MM.1S (cell line): ENCODE data around the gene TBC1D10B.

ENCODE experiments used
- EZH2 ChIP-seq: fragments of 300-600 bp; sonication (generic); optimal IDR thresholded peaks from 2 replicates; pipeline ENCODE3; 2017; ENCODE audit warnings: low read depth, mild to moderate bottlenecking, antibody characterized with exemption, low read length, mixed read lengths
- TF ChIP-seq, protein P1 (sequence below): fragments of 300-600 bp; sonication (generic); IDR thresholded peaks from 2 replicates; pipeline ENCODE4 v1.5.1; 2016; ENCODE audit warnings: antibody characterized with exemption, low read length, mixed read lengths

DNA sequence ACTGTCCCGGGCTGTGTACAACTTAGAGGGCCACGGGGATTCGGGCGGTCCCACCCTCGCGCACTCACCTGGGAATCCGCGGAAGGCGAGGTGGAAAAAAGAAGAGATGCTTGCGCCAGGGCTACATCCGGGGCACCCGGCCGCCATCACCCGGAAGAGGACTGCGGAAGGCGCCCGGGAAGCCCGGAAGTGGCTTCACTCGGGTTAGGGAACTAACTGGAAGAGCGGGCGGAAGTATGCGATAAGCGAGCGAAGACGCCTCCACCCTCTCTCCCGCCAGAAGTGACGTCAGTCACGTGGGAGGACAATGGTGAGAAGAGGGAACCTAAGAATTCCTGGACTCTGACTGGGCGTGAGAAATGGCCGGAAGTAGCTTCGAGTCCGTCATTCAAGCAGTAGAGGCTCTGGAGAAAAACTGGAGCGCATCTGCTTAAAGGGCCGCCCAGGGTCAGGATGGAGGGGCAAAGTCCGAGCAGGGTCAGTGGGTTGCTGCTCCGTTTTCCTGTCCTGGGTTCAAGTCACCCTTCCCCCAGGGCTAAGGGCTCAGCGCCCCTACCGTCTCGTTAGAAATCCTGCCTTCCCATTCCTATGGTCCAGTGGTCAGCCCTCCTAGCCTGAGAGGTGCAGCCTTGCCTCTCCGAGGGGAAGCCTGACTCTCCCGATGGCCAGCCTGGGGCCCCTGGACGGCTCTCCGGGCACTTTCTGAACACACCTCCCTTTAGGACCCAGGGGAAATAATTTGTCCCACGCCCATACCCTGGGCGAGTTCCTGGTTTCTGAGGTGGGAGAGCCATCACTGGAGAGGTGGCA, 14.9 kb downstream of the TBC1D10B start, which contains the start of gene CD2BP2:
- TF ChIP-seq, protein P1, sequence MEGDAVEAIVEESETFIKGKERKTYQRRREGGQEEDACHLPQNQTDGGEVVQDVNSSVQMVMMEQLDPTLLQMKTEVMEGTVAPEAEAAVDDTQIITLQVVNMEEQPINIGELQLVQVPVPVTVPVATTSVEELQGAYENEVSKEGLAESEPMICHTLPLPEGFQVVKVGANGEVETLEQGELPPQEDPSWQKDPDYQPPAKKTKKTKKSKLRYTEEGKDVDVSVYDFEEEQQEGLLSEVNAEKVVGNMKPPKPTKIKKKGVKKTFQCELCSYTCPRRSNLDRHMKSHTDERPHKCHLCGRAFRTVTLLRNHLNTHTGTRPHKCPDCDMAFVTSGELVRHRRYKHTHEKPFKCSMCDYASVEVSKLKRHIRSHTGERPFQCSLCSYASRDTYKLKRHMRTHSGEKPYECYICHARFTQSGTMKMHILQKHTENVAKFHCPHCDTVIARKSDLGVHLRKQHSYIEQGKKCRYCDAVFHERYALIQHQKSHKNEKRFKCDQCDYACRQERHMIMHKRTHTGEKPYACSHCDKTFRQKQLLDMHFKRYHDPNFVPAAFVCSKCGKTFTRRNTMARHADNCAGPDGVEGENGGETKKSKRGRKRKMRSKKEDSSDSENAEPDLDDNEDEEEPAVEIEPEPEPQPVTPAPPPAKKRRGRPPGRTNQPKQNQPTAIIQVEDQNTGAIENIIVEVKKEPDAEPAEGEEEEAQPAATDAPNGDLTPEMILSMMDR = no peak
- no peak for TF ChIP-seq EZH2
